ENCODE results near the gene PRIMPOL.

- no peak for TF ChIP-seq CTCF (IDR thresholded peaks at IDR 0.05; ENCODE audit: low read length)
- no peak for TF ChIP-seq EZH2 (IDR thresholded peaks at IDR 0.05; ENCODE audit: borderline replicate concordance, low read length)
These were observed 79.3 kb downstream of the PRIMPOL start for GRCh38 chr4:184728858-184729257.

All from OCI-LY1 (cell line).